Osteoblast (primary cell): ENCODE data around the gene ARPIN. TPM values are rescaled to one million over a fixed set of nuclear protein-coding genes. Genes with fewer than 3 reads are reported as not detected.

Experiments
- DNase-seq: peaks from one replicate; pipeline ENCODE4 v3.0.0; 2011; ENCODE audit warnings: low spot score, mixed read lengths; ENCODE audit not compliant: insufficient read length; ENCODE audit errors: missing footprints
- H2AFZ ChIP-seq: 2 replicates; pipeline ENCODE4 v1.6.0; 2011; ENCODE audit warnings: mild to moderate bottlenecking, low read length
- H3K27ac ChIP-seq: 2 replicates; pipeline ENCODE4 v1.5.1; 2011; ENCODE audit warnings: mild to moderate bottlenecking, low read depth, low read length, moderate library complexity
- H3K27me3 ChIP-seq: 2 replicates; pipeline ENCODE4 v1.6.0; 2012; ENCODE audit warnings: mild to moderate bottlenecking, control low read depth, inconsistent platforms, low read length, moderate library complexity; ENCODE audit not compliant: insufficient read depth
- H3K36me3 ChIP-seq: 2 replicates; pipeline ENCODE4 v1.5.1; 2011; ENCODE audit warnings: mild to moderate bottlenecking, low read length, control low read depth, moderate library complexity; ENCODE audit not compliant: insufficient read depth
- H3K4me1 ChIP-seq: 2 replicates; pipeline ENCODE4 v1.5.1; 2011; ENCODE audit warnings: mild to moderate bottlenecking, low read length, control low read depth, moderate library complexity; ENCODE audit not compliant: insufficient read depth
- H3K4me2 ChIP-seq: 2 replicates; pipeline ENCODE4 v1.6.0; 2011; ENCODE audit warnings: mild to moderate bottlenecking, low read length; ENCODE audit not compliant: insufficient read depth
- H3K4me3 ChIP-seq: fragments of 200-600 bp; sonication (generic); 3 replicates; pipeline ENCODE4 v1.5.1; 2012; ENCODE audit warnings: mild to moderate bottlenecking, low read length, inconsistent platforms; ENCODE audit not compliant: insufficient read depth
- H3K79me2 ChIP-seq: 2 replicates; pipeline ENCODE4 v1.6.0; 2012; ENCODE audit warnings: mild to moderate bottlenecking, low read length, control low read depth, inconsistent platforms; ENCODE audit not compliant: insufficient read depth
- H3K9me3 ChIP-seq: 2 replicates; pipeline ENCODE4 v1.5.1; 2011; ENCODE audit warnings: low read depth, low read length, control low read depth
- H4K20me1 ChIP-seq: 2 replicates; pipeline ENCODE4 v1.6.0; 2012; ENCODE audit warnings: mild to moderate bottlenecking, low read length, control low read depth; ENCODE audit not compliant: insufficient read depth
- CTCF ChIP-seq: IDR thresholded peaks from 2 replicates; pipeline ENCODE4 v1.5.1; 2011; ENCODE audit warnings: mild to moderate bottlenecking, low read depth, low read length, moderate library complexity; ENCODE audit errors: extremely low read depth
- total RNA-seq: library from RNA; depleted of rRNA; stranded (reverse); fragments of >200 nt; gene quantifications from 2 replicates; pipeline ENCODE4 v1.2.3, GENCODE V29; 2012

The ARPIN gene
- total RNA-seq, 1 donor = 14.1 TPM

- DNase-seq = no peak
- peaks cover 23% of the 10 kb centered on the region for H3K4me1 ChIP-seq
- H2AFZ ChIP-seq = no peak overlapping the region
- no peaks in the 10 kb centered on the region for H3K79me2 ChIP-seq
- no peaks in the 10 kb centered on the region for H3K27me3 ChIP-seq
- no peaks in the 10 kb centered on the region for H3K36me3 ChIP-seq
- no peaks in the 10 kb centered on the region for H4K20me1 ChIP-seq
- no peak overlapping the region for H3K27ac ChIP-seq
- no peak overlapping the region for H3K4me3 ChIP-seq
- no peak overlapping the region for H3K4me2 ChIP-seq
- H3K9me3 ChIP-seq = no peaks in the 10 kb centered on the region
- TF ChIP-seq CTCF = no peak
These were observed 60.3 kb downstream of the ARPIN start for GRCh38 chr15:89852342-89852995.

- no peaks in the 10 kb centered on the region for H3K9me3 ChIP-seq
- H3K27me3 ChIP-seq = no peaks in the 10 kb centered on the region
- H4K20me1 ChIP-seq = no peaks in the 10 kb centered on the region
- no peaks in the 10 kb centered on the region for H3K79me2 ChIP-seq
- no peak for DNase-seq
- no peaks in the 10 kb centered on the region for H3K36me3 ChIP-seq
- H3K4me1 ChIP-seq = peaks cover 25% of the 10 kb centered on the region
- no peak overlapping the region for H3K4me2 ChIP-seq
- no peak overlapping the region for H2AFZ ChIP-seq
- H3K27ac ChIP-seq = no peak overlapping the region
- H3K4me3 ChIP-seq = no peak overlapping the region
- TF ChIP-seq CTCF = no peak
These were observed 60.9 kb downstream of the ARPIN start for GRCh38 chr15:89851673-89852341.

GRCh38 chr15:89848970-89849292 lies 63.8 kb downstream of the ARPIN start:
- no peaks in the 10 kb centered on the region for H3K36me3 ChIP-seq
- peaks cover 44% of the 10 kb centered on the region for H3K4me1 ChIP-seq
- no peaks in the 10 kb centered on the region for H3K79me2 ChIP-seq
- no peak for DNase-seq
- peak overlapping the region; percentile 45 for H2AFZ ChIP-seq
- H3K4me2 ChIP-seq = peak overlapping the region; percentile 59
- TF ChIP-seq CTCF = no peak
- no peaks in the 10 kb centered on the region for H3K27me3 ChIP-seq
- H3K4me3 ChIP-seq = no peak overlapping the region
- H3K9me3 ChIP-seq = no peaks in the 10 kb centered on the region
- peak overlapping the region; percentile 94 for H3K27ac ChIP-seq
- no peaks in the 10 kb centered on the region for H4K20me1 ChIP-seq

- no peak for TF ChIP-seq CTCF
- H3K27ac ChIP-seq = peak overlapping the region; percentile 94
- no peaks in the 10 kb centered on the region for H4K20me1 ChIP-seq
- no peaks in the 10 kb centered on the region for H3K36me3 ChIP-seq
- no peak overlapping the region for H3K4me3 ChIP-seq
- no peak for DNase-seq
- no peaks in the 10 kb centered on the region for H3K27me3 ChIP-seq
- H3K9me3 ChIP-seq = no peaks in the 10 kb centered on the region
- no peak overlapping the region for H3K4me2 ChIP-seq
- H3K79me2 ChIP-seq = no peaks in the 10 kb centered on the region
- H2AFZ ChIP-seq = no peak overlapping the region
- peaks cover 43% of the 10 kb centered on the region for H3K4me1 ChIP-seq
These were observed 65.7 kb downstream of the ARPIN start for GRCh38 chr15:89847101-89847500.
